Hepatocyte (in vitro differentiated cells): ENCODE results near the gene NDUFC2.

Experiments used
- EZH2 ChIP-seq: fragments of 200-600 bp; sonication (generic); IDR thresholded peaks from 2 replicates; pipeline ENCODE4 v1.6.1; 2016; ENCODE audit warnings: antibody characterized with exemption, mild to moderate bottlenecking, borderline replicate concordance
- TF ChIP-seq, protein P1 (sequence below): fragments of 200-600 bp; sonication (generic); IDR thresholded peaks from 2 replicates; pipeline ENCODE4 v1.5.1; 2016; ENCODE audit warnings: antibody characterized with exemption, mild to moderate bottlenecking; ENCODE audit not compliant: poor library complexity

DNA sequence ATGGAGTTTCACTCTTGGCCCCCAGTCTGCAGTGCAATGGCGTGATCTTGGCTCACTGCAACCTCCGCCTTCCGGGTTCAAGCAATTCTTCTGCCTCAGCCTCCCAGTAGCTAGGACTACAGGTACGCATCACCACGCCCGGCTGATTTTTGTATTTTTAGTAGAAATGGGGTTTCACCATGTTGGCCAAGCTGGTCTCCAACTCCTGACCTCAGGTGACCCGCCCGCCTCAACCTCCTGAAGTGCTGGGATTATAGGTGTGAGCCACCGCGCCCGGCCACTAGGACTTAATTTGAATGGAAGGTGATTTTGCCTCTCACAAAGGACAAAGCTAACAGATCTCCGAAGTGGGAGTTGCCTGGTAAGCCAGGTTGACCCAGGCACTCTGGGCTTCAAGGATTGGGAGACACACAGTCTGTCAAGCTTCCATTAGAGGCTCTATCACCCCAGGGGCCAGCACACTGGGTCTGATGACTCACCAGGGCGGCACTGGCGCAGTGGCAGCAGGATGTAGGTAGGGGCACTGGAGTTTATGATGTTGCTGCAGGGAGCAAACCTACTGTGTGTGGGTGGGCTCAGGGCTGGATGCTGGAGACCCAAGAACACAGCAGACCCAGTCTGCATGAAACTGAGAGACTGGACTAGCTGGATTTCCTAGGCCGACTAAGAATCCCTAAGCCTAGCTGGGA is 38.8 kb downstream of the NDUFC2 start:
- TF ChIP-seq, protein P1, sequence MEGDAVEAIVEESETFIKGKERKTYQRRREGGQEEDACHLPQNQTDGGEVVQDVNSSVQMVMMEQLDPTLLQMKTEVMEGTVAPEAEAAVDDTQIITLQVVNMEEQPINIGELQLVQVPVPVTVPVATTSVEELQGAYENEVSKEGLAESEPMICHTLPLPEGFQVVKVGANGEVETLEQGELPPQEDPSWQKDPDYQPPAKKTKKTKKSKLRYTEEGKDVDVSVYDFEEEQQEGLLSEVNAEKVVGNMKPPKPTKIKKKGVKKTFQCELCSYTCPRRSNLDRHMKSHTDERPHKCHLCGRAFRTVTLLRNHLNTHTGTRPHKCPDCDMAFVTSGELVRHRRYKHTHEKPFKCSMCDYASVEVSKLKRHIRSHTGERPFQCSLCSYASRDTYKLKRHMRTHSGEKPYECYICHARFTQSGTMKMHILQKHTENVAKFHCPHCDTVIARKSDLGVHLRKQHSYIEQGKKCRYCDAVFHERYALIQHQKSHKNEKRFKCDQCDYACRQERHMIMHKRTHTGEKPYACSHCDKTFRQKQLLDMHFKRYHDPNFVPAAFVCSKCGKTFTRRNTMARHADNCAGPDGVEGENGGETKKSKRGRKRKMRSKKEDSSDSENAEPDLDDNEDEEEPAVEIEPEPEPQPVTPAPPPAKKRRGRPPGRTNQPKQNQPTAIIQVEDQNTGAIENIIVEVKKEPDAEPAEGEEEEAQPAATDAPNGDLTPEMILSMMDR = no peak
- TF ChIP-seq EZH2 = no peak
